HG03469 (cell line): Measurements from ENCODE around the gene RARA.
"Not testable (repeated sequence)": the region's sequence is repeated elsewhere in the genome, so short reads cannot be mapped to it uniquely, and the experiment has no call there.

Source experiments
- ATAC-seq: cut with Tn5 transposase; IDR thresholded peaks from one replicate; pipeline ENCODE4 v1.9.1; 2021; ENCODE audit warnings: mild to moderate bottlenecking, moderate library complexity, moderate number of reproducible peaks; ENCODE audit not compliant: unreplicated experiment

Gene RARA

DNA sequence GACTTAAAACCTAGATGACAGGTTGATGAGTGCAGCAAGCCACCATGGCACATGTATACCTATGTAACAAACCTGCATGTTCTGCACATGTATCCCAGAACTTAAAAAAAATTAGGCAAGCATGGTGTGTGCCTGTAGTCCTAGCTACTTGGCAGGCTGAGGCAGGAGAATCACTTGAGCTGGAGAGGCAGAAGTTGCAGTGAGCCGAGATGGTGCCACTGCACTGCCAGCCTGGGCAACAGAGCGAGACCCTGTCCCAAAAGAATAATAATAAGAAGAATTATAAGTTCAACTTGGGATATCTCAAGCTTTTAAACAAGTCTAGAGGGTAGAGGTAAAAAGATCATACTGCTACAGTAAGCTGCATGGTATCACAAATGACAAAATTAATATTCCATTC is 11.5 kb upstream of the RARA start:
- no peak for ATAC-seq

DNA sequence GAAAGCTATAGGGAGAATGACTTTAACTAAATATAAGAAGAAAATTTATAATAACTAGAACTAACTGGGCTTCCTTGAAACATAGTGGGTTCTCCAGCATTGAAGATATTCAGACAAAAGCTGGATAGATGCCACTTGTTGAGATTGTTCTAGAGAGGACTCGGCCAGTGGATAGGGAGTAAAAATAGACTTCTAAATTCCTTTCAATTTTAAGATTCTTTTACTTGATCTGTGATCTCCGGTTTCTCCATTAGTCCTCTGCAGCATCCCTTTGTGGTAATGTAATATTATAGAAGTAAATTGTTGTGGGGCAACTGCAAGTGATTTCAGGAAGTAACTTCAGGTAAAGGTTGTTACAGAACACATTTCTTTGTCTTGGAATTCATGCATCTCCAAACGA is 10.3 kb upstream of the RARA start:
- ATAC-seq = no peak

DNA sequence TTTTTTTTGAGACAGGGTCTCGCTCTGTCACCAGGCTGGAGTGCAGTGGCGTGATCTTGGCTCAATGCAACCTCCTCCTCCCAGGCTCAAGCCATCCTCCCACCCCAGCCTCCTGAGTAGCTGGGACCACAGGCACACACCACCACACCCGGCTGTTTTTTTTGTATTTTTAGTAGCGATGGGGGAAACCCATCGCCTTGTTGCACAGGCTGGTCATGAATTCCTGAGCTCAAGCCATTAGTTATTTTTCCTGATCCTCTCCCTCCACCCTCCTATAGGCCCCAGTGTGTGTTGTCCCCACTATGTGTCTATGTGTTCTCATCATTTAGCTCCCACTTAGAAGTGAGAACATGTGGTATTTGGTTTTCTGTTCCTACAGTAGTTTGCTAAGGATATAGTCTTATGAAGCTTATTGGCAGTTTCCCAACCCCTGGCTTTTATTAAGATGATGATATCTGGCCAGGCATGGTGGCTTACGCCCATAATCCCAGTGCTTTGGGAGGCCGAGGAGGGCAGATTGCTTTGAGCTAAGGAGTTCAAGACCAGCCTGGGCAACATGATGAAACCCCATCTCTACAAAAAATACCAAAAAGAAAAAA is 9.7 kb upstream of the RARA start:
- ATAC-seq = not testable (repeated sequence)

DNA sequence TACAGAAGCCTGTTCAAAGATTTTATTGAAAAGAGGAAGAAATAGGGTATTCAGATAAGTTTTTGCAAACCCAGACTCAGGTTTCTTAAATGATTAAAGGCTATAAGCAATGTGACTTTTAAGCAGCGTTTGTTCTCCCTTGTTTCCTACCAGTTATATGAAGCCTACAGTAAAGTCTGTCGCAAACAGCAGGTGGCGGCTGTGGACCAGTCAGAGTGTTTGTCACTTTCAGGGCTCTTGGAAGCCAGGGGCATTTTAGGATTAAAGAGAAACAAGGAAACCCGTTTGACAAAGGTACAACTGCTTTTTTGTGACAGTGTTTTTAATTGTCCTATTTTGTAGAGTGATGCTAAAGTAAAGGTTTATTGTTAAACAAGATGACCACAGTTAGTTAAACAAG is 7.7 kb upstream of the RARA start:
- ATAC-seq = no peak

DNA sequence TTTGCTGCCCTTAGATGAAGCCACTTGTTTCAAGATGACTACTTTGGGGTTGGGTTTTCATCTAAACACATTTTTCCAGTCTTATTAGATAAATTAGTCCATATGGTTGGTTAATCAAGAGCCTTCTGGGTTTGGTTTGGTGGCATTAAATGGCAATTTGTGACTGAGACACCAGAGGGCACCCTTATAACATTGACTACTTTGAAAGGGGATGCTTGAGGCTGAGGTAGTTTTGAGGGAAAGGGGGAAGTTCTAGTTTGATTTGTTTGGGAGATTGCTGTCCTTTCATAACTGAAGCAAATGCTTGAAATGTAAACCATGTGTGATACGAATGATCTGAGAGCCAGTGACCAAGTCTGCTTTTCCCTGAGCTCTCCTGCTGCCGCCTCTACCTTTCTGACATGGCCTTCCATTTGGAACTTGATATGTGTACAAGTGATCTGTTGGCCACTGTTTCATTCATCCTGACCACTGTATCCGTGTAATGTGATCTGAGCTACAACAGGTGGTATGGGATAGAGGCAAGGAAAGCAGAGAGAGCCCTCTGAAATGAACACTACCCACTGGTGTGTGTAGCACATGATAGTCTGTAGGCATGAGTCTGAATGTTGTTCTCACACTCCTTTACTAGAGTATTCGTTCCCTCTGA is 5.8 kb upstream of the RARA start:
- no peak for ATAC-seq

DNA sequence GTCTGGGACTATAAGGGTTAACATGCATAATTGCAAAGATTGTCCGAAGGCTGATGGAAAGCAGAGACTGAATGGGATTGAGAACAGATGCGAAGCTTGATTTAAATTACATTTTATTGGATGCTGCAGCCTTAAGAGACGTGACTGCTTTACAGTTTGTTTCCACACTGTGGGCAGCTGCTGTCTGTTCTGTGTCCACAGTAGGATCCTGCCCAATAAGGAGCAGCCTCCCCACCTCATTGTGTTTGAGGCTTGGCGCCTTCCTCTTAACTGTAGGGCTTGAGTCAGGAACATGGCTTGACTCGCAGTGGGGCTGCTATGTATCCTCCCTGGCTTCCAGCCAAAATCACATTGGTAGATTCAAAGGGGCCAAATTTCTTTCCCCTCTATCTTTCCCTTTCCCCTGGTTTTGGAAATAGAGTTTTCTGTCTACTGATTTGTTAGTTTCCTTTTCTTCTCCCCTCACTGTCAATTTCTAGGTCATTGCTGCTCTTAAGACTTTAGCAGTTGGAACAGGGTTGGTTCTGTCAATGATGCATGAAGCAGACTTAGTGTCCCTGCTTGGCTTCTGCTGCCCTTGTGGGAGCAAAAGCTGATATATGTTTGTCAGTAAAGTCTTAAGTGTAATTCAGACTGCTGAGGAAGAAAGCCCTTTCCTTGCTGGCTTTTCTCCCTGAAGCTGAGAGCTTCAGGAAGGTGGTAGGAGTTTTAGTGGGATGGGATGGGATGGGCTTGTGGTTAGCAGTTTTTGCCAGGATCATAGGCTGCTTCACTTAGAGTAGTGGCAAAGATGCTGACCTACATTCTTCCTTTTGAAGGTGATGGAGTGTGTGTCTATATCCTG is 5.0 kb upstream of the RARA start:
- no peak for ATAC-seq

DNA sequence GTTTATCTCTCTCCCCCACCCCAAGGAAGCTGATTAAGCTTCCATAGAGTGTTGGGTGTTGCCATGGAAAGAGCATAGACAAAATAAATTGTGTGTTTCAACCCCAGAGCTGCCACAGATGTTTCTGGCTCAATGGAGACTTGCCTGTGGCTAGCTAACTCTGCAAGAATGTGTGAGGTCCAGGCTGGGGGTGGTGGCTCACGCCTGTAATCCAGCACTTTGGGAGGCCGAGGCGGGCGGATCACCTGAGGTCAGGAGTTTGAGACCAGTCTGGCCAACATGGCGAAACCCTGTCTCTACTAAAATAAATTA is 4.5 kb upstream of the RARA start:
- not testable (repeated sequence) for ATAC-seq

DNA sequence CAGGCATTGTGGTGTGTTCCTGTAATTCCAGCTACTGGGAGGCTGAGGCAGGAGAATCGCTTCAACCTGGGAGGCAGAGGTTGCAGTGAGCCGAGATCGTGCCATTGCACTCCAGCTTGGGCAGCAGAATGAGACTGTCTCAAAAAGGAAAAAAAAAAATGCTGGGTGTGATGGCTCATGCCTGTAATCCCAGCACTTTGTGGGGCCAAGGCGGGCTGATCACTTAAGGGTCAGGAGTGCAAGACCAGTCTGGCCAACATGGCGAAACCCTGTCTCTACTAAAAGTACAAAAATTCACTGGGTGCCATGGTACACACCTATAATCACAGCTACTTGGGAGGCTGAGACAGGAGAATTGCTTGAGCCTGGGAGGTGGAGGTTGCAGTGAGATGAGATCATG is 4.1 kb upstream of the RARA start:
- ATAC-seq = not testable (repeated sequence)

DNA sequence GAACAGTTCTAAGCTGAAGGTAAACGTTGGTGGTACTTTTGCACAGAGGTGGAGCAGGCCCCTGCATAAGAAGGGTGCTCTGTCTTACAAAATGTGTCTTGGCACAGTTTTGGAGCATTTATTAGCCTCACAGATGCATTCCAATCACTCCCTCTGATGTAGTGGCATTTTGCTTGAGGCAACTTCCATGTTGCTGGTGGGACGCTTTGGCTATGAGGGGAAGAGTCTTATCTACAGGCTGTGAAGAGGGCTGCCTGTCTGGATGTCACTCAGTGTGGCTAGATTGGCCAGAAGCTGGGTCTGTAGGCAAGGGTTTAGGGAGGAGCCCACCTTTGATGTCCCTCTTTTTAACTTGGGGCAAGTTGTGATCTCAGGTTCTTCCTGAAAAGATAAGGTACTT is 2.6 kb upstream of the RARA start:
- no peak for ATAC-seq

DNA sequence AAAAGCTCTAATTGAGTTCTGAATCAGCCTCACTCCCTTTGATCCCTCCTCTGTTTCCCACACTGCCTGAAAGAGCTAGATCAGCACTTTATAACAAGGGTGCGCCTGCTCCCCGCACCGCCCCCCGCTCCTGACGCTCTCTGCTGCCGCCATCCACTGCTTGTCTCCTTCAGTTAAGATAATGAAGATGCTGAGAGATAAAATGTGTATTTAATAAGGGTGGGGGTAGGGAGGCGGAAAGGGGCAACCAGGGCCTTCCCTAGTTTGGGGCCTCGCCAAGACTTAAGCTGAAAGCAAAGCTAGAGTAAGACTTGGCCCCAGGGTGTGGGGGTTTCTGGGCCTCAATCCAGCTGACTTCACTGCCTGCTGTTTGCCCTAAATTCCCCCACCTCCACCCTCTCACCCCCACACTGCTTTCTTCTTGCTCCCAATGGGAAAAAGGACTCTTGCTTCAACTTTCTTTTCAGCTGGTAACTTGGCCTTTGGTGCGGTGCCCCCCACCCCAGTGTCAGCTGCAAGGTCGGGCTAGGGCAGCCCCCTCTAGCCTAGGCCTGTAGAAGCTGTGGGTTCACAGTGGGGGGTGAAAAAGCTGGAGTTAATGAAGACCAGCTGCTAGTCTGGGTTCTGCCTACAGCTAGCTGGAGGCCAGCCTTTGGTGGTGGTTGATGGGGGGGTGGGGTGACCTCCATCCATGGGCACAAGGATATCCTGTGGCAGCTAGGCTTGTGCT is 1.8 kb upstream of the RARA start:
- ATAC-seq = no peak

DNA sequence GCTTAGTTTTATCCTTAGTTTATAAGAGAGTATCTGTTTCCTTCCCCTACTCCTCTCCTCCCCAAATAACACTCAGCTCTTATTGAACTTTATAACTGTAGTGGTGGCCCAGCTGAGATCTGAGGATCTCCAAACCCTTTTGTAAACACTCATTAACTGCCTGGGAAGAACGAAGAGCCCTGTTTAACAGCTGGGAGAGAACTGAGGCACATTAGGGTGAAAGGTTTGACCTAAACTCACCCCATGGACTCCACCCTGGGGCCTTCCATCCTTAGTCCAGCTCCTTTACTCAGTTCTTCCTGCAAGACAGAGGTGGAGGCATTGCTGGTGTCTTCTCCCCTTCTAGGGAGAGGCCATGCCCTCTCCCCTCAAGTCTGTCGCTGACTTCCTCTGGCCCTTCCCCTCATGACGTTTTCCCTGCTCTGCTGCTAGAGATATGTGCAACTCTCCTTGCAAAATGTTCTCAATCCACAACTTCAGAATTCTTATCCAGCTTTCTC is 1.2 kb upstream of the RARA start:
- ATAC-seq = no peak

DNA sequence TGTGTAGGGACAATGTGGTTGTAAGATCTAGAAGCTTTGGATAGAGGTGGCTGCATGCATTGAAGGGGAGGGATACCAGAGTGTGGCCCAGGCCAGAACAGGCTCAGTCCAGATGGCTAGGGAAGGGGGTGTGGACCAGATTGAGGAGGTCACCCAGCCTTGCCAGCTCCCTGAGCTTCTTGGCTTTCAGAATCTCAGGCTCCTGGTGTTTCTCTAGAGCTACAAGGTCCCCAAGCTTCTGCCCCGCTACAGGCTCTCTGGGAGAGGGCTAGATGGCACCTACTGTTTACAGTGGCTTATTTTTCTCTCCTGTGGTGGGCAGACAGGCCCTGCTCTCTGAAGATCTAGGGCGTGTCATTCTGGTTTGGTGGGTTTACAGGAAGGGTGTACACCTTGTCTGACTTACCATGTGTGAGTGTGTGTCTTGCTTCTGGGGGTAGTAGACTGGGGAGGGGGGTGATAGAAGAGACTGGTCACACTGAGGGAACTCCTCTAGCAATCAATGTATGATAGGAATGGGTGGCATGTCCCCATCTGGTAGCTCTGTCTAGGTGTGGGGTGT is 1.1 kb downstream of the RARA start:
- ATAC-seq = no peak

DNA sequence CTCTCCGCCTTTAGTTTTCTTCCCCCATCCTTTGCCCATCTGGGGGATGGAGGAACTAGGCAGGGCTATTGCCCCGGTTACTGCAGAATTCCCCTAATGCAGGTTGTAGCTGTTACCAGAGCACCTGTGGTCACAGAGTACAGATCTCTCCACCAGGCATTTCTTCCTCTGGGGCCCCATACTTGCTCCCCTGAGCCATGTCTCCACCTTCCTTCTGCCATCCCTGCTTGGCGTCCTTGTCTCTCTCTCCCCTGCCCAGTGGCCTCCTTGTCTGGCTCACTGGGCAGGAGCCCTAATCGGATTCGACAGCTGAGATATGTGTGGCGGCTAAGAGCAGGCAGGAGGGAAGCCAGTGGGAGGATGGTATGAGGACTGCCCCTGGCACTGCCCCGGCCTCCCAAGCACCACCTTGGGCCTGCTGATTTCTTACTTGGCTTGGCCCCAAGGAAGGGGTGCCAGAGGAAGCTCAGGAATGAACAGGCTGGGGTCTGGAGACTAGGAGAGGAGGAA is 2.0 kb downstream of the RARA start:
- no peak for ATAC-seq

DNA sequence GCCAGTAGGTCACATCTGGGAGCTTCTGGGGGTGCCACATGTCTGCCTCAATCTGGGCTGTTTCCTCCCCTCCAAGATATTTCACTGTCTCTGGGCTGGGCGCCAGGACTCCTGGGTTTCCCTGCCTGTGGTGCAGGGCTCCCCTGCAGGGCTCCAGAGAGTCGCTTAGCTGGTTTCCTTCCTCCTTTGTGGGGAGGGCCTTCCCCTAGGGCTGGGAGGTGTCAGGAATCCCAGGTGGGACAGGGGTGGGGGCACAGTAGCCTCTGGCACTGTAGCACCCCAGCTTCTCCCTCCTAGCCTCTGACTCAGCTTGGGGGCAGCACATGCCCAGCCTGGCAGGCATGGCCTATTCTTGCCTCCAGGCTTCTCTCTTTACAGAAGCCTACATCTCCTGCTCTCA is 2.6 kb downstream of the RARA start:
- no peak for ATAC-seq

DNA sequence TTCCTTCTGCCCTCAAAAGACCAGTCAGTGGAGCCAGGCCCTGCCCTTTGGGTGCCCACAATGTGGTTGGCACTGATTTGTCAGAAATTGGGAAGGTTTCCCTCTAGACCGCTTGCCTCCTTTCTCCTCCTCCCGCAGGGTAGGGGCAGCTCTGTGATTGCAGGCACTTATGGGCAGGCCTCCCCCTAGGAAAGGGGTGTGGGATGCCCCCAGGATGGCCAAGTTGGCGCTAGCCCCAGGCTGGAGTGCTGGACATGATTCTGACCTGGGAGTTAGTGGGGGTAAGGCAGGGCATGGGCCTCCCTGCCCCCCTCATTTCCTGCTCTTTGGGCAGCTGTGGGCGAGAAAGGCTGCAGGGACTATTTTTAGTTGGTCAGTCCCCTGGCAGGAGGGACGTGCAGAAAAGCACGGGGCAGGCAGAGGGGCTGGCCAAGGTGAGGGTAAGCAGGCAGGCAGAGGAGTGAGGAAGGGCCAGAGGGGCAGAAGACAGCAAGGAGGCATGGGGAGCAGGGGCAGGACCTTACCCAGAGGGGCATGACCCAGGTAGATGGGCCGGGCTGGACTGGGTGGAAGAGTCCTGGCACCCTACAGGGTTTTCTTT is 3.3 kb downstream of the RARA start:
- no peak for ATAC-seq

DNA sequence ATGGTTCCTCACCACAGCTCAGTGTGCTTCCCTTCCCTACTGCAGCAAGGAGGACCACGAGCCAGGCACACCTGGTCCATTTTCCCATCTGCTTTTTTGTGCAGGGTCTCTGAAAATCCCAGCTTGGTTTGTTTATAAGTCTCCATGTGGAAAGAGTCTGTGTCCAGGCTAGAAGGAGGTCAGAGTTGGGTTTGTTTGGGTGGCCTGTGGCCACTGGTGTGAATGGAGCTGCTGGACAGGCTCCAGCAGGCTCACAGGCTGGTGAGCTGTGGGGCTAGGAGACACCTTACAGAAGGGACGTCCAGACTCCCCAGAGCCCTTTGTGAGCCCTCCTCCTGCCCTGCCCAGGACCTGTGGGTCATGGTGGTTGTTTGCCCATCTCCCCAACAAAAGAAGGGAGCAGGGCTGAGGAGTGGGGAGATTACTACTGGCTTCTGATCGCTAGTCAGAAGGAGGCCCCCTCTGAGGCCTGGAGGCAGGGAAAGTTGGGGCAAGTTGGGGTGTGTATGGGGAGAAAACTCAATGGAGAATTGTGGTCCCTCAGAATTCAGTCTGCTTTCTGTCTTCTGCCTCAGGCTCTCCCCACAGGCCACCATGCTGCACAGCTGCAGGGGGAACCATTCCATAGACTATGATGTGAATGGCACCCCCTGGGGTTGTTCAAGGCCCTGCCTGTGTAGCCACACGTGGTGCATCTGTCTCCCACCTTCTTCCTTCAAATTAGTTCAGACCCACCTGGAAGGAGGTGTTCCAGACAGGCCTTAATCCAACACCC is 4.1 kb downstream of the RARA start:
- ATAC-seq = no peak

DNA sequence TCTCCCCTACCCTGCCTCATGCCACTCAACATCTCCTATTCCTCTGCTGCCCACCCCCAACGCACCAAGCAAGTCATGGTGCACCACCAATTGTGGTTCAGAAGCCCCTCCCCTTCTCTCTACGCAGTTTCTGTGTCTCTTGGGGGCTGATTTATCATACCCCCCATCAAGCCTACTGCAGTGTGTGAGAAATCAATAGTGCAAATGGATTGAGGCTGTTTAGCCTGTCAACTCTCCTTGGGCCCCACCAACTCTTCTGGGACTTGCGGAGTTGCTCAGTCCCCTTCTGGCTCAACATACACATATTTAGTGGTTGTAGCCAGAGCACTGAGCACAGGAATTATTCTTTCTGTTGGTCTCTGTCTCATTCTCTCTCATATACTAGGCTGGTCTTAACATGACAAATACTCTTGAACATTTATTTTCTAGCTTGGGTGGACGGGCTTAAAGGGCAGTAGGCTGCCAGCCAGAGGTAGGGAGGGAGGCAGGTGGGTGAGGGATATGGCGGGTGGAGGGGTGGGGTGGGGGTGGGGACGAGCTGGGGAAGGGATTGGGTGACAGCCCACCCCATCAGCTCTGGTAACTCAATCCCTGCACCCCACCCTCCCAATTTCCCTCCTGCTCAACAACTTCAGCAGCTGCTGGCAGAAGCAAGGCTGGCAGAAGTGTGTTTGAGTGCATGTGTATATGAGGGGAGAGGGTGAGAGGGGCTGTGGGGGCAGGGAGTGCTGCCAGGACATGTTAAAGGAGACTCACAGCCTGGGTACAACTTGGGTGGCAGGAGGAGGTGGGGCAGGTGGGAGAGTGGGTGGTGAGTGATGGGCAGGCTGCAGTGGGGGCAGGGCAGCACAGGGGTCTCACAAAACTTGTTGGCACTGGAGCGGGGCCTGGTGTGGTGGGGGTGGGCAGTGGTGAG is 4.9 kb downstream of the RARA start:
- no peak for ATAC-seq

DNA sequence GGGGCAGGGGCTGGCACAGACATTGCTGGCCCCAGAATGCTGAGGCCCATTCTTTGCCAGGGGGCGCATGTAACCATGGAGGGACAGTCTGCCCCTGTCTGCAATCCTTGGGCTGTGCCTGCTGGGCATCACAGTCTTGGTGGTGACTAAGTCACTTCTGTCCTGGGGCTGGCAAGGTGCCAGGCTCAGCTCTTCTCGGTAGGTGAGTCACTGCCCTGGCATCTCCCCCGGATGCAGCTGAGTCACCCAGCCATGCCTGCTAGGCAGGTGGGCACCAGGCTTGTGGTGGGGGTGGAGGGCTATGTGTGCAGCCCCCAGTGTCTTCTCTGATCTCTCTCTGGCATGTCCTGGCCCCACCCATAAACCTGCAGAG is 5.6 kb downstream of the RARA start:
- no peak for ATAC-seq

DNA sequence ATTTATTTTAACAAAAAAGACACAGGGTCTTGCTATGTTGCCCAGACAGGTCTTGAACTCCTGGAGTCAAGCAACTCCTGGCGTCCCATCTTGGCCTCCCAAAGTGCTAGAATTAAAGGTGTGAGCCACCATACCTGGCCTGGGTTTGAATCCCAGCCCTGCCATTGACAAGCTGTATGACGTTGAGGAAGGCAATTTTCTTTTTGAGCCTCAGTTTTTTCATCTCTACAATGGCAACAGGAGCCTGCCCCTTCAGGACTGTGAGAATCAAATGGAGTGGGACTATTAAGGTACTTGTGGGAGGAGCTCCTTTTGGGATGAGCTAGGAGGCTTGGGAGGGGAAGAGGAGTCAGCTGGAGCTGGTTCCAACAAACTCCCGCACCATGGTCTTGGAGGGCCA is 6.2 kb downstream of the RARA start:
- no peak for ATAC-seq
